ENCODE results near the gene TMEM120B. TPM values are rescaled to one million over a fixed set of nuclear protein-coding genes. Genes with fewer than 3 reads are reported as not detected.

The TMEM120B gene
- total and polyA plus RNA-seq, 8 donors: 8.5 to 17.7 (median 12.0) TPM

GRCh38 chr12:121774968-121775474 lies 62.5 kb downstream of the TMEM120B start:
- peak; percentile 52 for ATAC-seq
- DNase-seq: peak in 3 of 4 donors; percentile 59 to 76 (median 61)
- Histone ChIP-seq H3K36me3 (peaks cover 0 to 26% of the 10 kb centered on the region in 2 donors), H3K27ac (peak overlapping the region in 1 of 2 donors; percentile 48), H3K27me3 (no peaks in the 10 kb centered on the region), H3K4me1 (peaks cover 2 to 16% of the 10 kb centered on the region in 2 donors), H3K4me3 (no peak overlapping the region), H3K9me3 (no peaks in the 10 kb centered on the region)
- TF ChIP-seq CTCF (IDR thresholded peaks at IDR 0.05): no peak
- intact Hi-C loops (cut with DNase I): loop anchor here in 1 of 2 donors (5.0 kb wide), 1 partner anchor 78 kb away; no protein-coding TSS in a partner anchor

- no peaks in the 10 kb centered on the region for H3K27me3 ChIP-seq
- H3K9me3 ChIP-seq: no peaks in the 10 kb centered on the region
- H3K4me1 ChIP-seq: peaks cover 2 to 16% of the 10 kb centered on the region in 2 donors
- intact Hi-C loops (cut with DNase I): no loop called here
- H3K4me3 ChIP-seq: no peak overlapping the region
- DNase-seq (peak in 1 of 4 donors; percentile 64), ATAC-seq (no peak)
- H3K36me3 ChIP-seq: peaks cover 0 to 31% of the 10 kb centered on the region in 2 donors
- H3K27ac ChIP-seq: peak overlapping the region in 1 of 2 donors; percentile 48
- TF ChIP-seq CTCF (IDR thresholded peaks at IDR 0.05): no peak
Measured at GRCh38 chr12:121775501-121775900, 62.9 kb downstream of the TMEM120B start.

DNA sequence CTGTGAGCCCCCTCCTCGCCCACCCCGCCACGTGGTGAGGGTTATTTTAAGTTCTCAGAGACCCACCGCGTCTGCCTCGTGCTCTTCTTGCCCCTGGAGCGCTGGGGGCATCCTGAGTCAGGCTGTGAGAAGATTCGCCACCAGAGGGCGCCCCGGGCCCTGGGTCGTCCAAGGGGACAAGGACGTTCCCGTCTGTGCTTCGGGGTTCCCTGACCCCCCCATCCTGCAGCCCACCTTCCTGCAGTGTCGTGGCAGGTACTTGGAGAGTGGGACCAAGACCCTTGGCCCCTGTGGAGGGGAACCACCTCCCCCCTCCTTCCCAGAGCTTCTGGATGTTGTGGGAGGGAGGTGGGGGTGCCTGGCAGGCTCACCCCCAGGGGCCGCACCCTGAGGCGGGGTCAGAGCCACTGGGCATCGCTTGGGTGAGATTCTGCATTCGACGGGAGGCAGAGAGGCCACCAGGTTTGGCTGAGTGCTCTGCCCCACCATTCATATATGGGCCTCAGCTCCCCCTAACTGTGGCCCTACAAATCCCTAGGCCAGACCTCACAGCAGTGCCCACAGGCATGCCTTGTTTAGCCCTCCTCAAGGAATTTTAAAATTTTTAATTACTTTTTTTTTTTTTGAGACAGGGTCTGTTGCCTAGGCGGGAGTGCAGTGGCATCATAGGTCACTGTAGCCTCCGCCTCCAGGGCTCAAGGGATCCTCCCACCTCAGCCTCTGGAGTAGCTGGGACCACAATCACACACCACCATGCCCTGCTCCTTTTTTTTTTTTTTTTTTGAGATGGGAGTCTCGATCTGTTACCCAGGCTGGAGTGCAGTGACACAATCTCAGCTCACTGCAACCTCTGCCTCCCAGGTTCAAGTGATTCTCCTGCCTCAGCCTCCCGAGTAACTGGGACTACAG lies 63.9 kb downstream of the TMEM120B start:
- Histone ChIP-seq H3K4me3 (no peak overlapping the region), H3K36me3 (peaks cover 0 to 39% of the 10 kb centered on the region in 2 donors), H3K27ac (no peak overlapping the region), H3K27me3 (no peaks in the 10 kb centered on the region), H3K4me1 (peaks cover 2 to 22% of the 10 kb centered on the region in 2 donors), H3K9me3 (no peaks in the 10 kb centered on the region)
- DNase-seq (peak in 3 of 4 donors; percentile 70 to 99 (median 84)), ATAC-seq (peak; percentile 60)
- peak; percentile 65 to 91 for TF ChIP-seq CTCF (IDR thresholded peaks at IDR 0.05)
- intact Hi-C loops (cut with DNase I): no loop called here

GRCh38 chr12:121778567-121779421 lies 66.2 kb downstream of the TMEM120B start:
- Histone ChIP-seq H3K36me3 (peaks cover 0 to 39% of the 10 kb centered on the region in 2 donors), H3K4me3 (no peak overlapping the region), H3K27me3 (no peaks in the 10 kb centered on the region), H3K27ac (peak overlapping the region in 1 of 2 donors; percentile 16), H3K9me3 (no peaks in the 10 kb centered on the region), H3K4me1 (peaks cover 8 to 32% of the 10 kb centered on the region in 2 donors)
- ATAC-seq (no peak), DNase-seq (no peak)
- intact Hi-C loops (cut with DNase I): no loop called here
- no peak for TF ChIP-seq CTCF (IDR thresholded peaks at IDR 0.05)
